HepG2 (cell line): ENCODE measurements around the gene DGCR8.

ENCODE experiments used
- DPF2 ChIP-seq: sonication (generic); formaldehyde crosslinking; IDR thresholded peaks from 2 replicates; pipeline ENCODE4 v1.4.0; 2020; ENCODE audit warnings: mild to moderate bottlenecking, low read depth, missing genetic modification reagents, borderline replicate concordance
- ELF1 ChIP-seq: sonication (generic); formaldehyde crosslinking; IDR thresholded peaks from 2 replicates; pipeline ENCODE4 v1.4.0; 2020; ENCODE audit warnings: missing genetic modification reagents
- NR2F2 ChIP-seq: IDR thresholded peaks from 2 replicates; pipeline ENCODE4 v1.6.1; 2012; ENCODE audit warnings: low read depth, inconsistent platforms, borderline replicate concordance
- ZNF230 ChIP-seq: sonication (generic); formaldehyde crosslinking; IDR thresholded peaks from 2 replicates; pipeline ENCODE4 v1.4.0; 2020; ENCODE audit warnings: mild to moderate bottlenecking, missing genetic modification reagents
- ZNF263 ChIP-seq: sonication (generic); formaldehyde crosslinking; IDR thresholded peaks from 2 replicates; pipeline ENCODE4 v1.4.0; 2020; ENCODE audit warnings: missing genetic modification reagents
- ZNF510 ChIP-seq: sonication (generic); formaldehyde crosslinking; IDR thresholded peaks from 2 replicates; pipeline ENCODE4 v1.4.0; 2020; ENCODE audit warnings: low read depth, mild to moderate bottlenecking, missing genetic modification reagents
- ZZZ3 ChIP-seq: sonication (generic); formaldehyde crosslinking; IDR thresholded peaks from 2 replicates; pipeline ENCODE4 v1.4.0; 2020; ENCODE audit warnings: missing genetic modification reagents, mild to moderate bottlenecking, borderline replicate concordance
- TF ChIP-seq, protein P1 (sequence below): sonication (generic); formaldehyde crosslinking; IDR thresholded peaks from 2 replicates; pipeline ENCODE4 v1.5.0; 2020; ENCODE audit warnings: mild to moderate bottlenecking, missing genetic modification reagents, moderate library complexity
- TF ChIP-seq, protein P2 (sequence below), 2 experiments: IDR thresholded peaks; 2 replicates each; pipeline ENCODE4 v1.6.1; 2011 to 2012; ENCODE audit warnings: low read length in 2 of 2, borderline replicate concordance in 1 of 2, low read depth in 1 of 2, mild to moderate bottlenecking in 1 of 2, moderate library complexity in 1 of 2

DNA sequence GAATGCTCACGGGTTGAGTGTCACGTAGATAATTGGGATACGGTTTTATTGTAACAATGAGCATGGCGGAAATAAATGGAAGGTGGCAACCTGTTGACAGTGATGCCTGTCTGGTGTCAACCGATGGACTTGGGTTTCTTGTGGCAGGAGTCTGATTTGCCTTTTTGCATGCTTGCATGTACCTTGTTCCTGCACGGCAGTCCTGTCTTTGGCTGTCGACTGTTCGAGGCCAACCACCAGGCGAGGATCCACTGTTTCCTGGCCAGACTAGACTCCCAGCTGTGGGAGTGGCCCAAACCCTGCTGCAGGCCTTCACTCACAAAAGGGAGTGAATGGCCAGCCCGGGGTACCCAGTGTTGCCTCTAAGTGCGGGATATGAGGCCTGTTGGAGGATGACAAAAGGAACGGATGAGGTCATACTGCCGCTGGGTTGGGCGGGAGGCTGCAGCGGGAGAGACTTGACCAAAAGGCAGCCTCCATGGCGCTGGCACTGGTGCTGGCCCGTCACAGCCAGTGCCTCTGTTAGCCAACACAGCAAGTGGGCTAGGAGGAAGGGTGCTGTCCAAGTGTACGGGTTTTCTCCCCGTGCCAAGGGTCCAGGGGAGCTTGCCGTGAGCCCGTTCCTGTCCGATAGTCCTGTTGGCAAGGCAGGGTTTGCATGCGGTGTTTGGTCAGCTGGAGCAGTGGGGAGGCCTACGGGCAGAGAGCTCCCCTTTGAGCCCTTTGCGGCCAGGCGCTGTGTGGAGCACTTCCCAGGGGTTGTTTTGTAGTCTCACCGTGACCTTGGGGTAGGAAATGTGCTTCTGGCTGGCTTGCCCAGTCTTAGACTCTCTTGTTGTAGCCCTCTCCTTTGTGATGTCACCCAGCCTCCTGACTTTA is 974 bp downstream of the DGCR8 start:
- TF ChIP-seq NR2F2 (no peak), ZZZ3 (CRISPR knock-in tag) (no peak), ELF1 (CRISPR knock-in tag) (no peak), ZNF230 (no peak), ZNF263 (CRISPR knock-in tag) (no peak; the same call in 1 of the 2 replicates), ZNF510 (CRISPR knock-in tag) (no peak), DPF2 (CRISPR knock-in tag) (no peak)
- TF ChIP-seq, protein P1, sequence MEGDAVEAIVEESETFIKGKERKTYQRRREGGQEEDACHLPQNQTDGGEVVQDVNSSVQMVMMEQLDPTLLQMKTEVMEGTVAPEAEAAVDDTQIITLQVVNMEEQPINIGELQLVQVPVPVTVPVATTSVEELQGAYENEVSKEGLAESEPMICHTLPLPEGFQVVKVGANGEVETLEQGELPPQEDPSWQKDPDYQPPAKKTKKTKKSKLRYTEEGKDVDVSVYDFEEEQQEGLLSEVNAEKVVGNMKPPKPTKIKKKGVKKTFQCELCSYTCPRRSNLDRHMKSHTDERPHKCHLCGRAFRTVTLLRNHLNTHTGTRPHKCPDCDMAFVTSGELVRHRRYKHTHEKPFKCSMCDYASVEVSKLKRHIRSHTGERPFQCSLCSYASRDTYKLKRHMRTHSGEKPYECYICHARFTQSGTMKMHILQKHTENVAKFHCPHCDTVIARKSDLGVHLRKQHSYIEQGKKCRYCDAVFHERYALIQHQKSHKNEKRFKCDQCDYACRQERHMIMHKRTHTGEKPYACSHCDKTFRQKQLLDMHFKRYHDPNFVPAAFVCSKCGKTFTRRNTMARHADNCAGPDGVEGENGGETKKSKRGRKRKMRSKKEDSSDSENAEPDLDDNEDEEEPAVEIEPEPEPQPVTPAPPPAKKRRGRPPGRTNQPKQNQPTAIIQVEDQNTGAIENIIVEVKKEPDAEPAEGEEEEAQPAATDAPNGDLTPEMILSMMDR (CRISPR knock-in tag), result no peak
- TF ChIP-seq, protein P2, sequence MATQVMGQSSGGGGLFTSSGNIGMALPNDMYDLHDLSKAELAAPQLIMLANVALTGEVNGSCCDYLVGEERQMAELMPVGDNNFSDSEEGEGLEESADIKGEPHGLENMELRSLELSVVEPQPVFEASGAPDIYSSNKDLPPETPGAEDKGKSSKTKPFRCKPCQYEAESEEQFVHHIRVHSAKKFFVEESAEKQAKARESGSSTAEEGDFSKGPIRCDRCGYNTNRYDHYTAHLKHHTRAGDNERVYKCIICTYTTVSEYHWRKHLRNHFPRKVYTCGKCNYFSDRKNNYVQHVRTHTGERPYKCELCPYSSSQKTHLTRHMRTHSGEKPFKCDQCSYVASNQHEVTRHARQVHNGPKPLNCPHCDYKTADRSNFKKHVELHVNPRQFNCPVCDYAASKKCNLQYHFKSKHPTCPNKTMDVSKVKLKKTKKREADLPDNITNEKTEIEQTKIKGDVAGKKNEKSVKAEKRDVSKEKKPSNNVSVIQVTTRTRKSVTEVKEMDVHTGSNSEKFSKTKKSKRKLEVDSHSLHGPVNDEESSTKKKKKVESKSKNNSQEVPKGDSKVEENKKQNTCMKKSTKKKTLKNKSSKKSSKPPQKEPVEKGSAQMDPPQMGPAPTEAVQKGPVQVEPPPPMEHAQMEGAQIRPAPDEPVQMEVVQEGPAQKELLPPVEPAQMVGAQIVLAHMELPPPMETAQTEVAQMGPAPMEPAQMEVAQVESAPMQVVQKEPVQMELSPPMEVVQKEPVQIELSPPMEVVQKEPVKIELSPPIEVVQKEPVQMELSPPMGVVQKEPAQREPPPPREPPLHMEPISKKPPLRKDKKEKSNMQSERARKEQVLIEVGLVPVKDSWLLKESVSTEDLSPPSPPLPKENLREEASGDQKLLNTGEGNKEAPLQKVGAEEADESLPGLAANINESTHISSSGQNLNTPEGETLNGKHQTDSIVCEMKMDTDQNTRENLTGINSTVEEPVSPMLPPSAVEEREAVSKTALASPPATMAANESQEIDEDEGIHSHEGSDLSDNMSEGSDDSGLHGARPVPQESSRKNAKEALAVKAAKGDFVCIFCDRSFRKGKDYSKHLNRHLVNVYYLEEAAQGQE (IDR thresholded peaks at IDR 0.05; ENCODE audit: borderline replicate concordance in 1 of 2, low read depth in 1 of 2, low read length in 2 of 2), result no peak
